K562 (cell line): Measurements from ENCODE around the gene SLC35G2. TPM values are rescaled to one million over a fixed set of nuclear protein-coding genes. Genes with fewer than 3 reads are reported as not detected.

Experiments
- CBX5 ChIP-seq: IDR thresholded peaks from 2 replicates; pipeline ENCODE4 v1.6.1; 2014; ENCODE audit warnings: low read depth, borderline replicate concordance
- E2F3 ChIP-seq: fragments of 250-450 bp; sonication (Bioruptor Pico); IDR thresholded peaks from 2 replicates; pipeline ENCODE4 v1.4.0; 2020; ENCODE audit warnings: mild to moderate bottlenecking
- GATAD2A ChIP-seq: fragments of 450-650 bp; IDR thresholded peaks from 2 replicates; pipeline ENCODE4 v1.6.1; 2017
- ILK ChIP-seq: fragments of 450-650 bp; IDR thresholded peaks from 2 replicates; pipeline ENCODE4 v1.6.1; 2016; ENCODE audit warnings: missing genetic modification characterization, low read depth, mild to moderate bottlenecking, missing compliant biosample characterization, moderate library complexity, borderline replicate concordance
- PHF20 ChIP-seq: fragments of 450-650 bp; IDR thresholded peaks from 2 replicates; pipeline ENCODE4 v1.6.1; 2018; ENCODE audit not compliant: partially characterized antibody
- RBBP5 ChIP-seq: fragments of 200-600 bp; sonication (generic); IDR thresholded peaks from 2 replicates; pipeline ENCODE4 v1.6.1; 2012; ENCODE audit warnings: borderline replicate concordance, mild to moderate bottlenecking, low read length, control low read depth, inconsistent platforms; ENCODE audit not compliant: insufficient read depth, poor library complexity, severe bottlenecking
- RFX5 ChIP-seq: IDR thresholded peaks from 2 replicates; pipeline ENCODE4 v1.6.1; 2011; ENCODE audit warnings: low read depth, mild to moderate bottlenecking, improper control_type of control experiment, low read length
- RFX7 ChIP-seq: fragments of 250-450 bp; sonication (Bioruptor Pico); IDR thresholded peaks from 2 replicates; pipeline ENCODE4 v1.5.1; 2021; ENCODE audit warnings: mild to moderate bottlenecking
- RUNX1 ChIP-seq: sonication (generic); IDR thresholded peaks from 2 replicates; pipeline ENCODE4 v1.6.1; 2016; ENCODE audit warnings: antibody characterized with exemption, low read depth
- SNRNP70 ChIP-seq: fragments of 200-400 bp; formaldehyde crosslinking; optimal IDR thresholded peaks from 2 replicates; pipeline ENCODE3; 2017; ENCODE audit warnings: low read depth, low read length
- SPI1 ChIP-seq: IDR thresholded peaks from 2 replicates; pipeline ENCODE4 v1.6.1; 2011; ENCODE audit warnings: low read depth, low read length, control low read depth, borderline replicate concordance
- TOE1 ChIP-seq, 2 experiments: fragments of 450-650 bp in 1 of 2; sonication (generic) in 1 of 2; formaldehyde crosslinking in 1 of 2; IDR thresholded peaks; 2 replicates each; pipeline versions ENCODE4 v1.7.1 to v1.8.0; 2016 to 2022; ENCODE audit warnings: borderline replicate concordance in 2 of 2, mild to moderate bottlenecking in 2 of 2, antibody characterized with exemption in 1 of 2, inconsistent platforms in 1 of 2, low read depth in 1 of 2, missing genetic modification reagents in 1 of 2, moderate library complexity in 1 of 2
- XRCC3 ChIP-seq: fragments of 450-650 bp; IDR thresholded peaks from 2 replicates; pipeline ENCODE4 v1.6.1; 2017; ENCODE audit warnings: mild to moderate bottlenecking, moderate library complexity
- XRCC5 ChIP-seq: fragments of 200-400 bp; formaldehyde crosslinking; IDR thresholded peaks from 2 replicates; pipeline ENCODE4 v1.6.1; 2017; ENCODE audit warnings: low read depth, mild to moderate bottlenecking, low read length
- ZFP30 ChIP-seq: fragments of 250-450 bp; sonication (Bioruptor Pico); IDR thresholded peaks from 2 replicates; pipeline ENCODE4 v1.8.0; 2022; ENCODE audit warnings: moderate library complexity, mild to moderate bottlenecking, inconsistent platforms, borderline replicate concordance
- ZFP91 ChIP-seq: sonication (generic); formaldehyde crosslinking; IDR thresholded peaks from 2 replicates; pipeline ENCODE4 v1.8.0; 2022; ENCODE audit warnings: mild to moderate bottlenecking, missing genetic modification reagents
- ZKSCAN3 ChIP-seq: fragments of 250-450 bp; sonication (Bioruptor Pico); IDR thresholded peaks from 2 replicates; pipeline ENCODE4 v1.4.0; 2020
- ZMIZ1 ChIP-seq, 2 experiments: fragments of 150-350 bp in 1 of 2; IDR thresholded peaks; 2 replicates each; pipeline ENCODE4 v1.6.1; 2012 to 2016; ENCODE audit warnings: low read depth in 2 of 2, low read length in 2 of 2, mild to moderate bottlenecking in 1 of 2, moderate library complexity in 1 of 2
- ZNF12 ChIP-seq: sonication (generic); formaldehyde crosslinking; IDR thresholded peaks from 2 replicates; pipeline ENCODE4 v1.4.0; 2020; ENCODE audit warnings: mild to moderate bottlenecking, missing genetic modification reagents
- ZNF561 ChIP-seq: fragments of 450-650 bp; formaldehyde crosslinking; conservative IDR thresholded peaks from 2 replicates; pipeline ENCODE4 v1.4.0; 2020; ENCODE audit warnings: mild to moderate bottlenecking, moderate library complexity
- polyA plus RNA-seq, 8 experiments: library from polyadenylated mRNA; depleted of rRNA in 4 of 8; stranded (reverse) in 5 of 8; unstranded in 3 of 8; fragments of >200 nt; fragmentation: Nextera tagmentation in 2 of 8; fragmentation: Illumina TruSeq in 1 of 8; extraction: Ambion mirVana in 2 of 8; extraction: Trizol in 1 of 8; gene quantifications; 2 replicates each; pipeline versions ENCODE4 v1.2.1 to v1.2.3, GENCODE V29; 2011 to 2014; ENCODE audit warnings: inconsistent platforms in 1 of 8, missing spikeins in 1 of 8
- total RNA-seq, 7 experiments: library from RNA; depleted of rRNA in 6 of 7; stranded (reverse); fragments of >200 nt in 6 of 7; fragmentation: Illumina TruSeq in 2 of 7; extraction: Trizol in 2 of 7; gene quantifications; 2 replicates each; pipeline versions ENCODE4 v1.2.1 to v1.2.3, GENCODE V29; 2011 to 2021; ENCODE audit warnings: low replicate concordance in 1 of 7
- TF ChIP-seq, protein P1 (sequence below): sonication (generic); formaldehyde crosslinking; IDR thresholded peaks from 2 replicates; pipeline ENCODE4 v1.8.1; 2023; ENCODE audit warnings: mild to moderate bottlenecking, missing genetic modification reagents

Gene SLC35G2
- total and polyA plus RNA-seq, 9 of the 15 experiments (the other 6 are each of a cell fraction or from before 2014, with no cell fraction given), result 2.6 to 5.9 (median 3.2) TPM

DNA sequence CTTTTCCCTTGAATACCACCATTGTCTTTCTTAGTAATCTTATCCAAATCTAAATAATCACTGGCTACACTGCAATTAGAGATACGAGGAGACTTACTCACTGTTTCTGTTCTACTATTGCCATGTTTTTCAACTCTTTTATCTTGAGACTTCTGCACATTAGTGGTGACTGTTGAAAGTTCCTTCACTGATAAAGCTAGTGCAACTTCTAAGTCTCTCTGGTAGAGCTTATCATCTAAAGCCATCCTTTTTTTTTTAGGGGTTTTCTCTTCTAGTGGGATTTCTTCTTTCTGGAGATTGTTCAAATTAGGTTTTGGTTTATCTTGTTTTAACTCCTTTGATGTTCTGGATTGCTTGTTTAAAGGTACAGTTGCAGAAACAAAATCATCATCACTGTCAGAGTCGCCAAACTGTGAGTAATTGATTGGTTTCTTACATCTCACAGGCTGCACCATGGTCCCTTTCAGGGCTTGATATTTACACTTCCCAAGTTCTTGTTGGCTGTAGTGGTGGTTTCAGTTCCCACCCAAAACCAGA is 80.8 kb downstream of the SLC35G2 start (continued):
- no peak for TF ChIP-seq ZFP91 (CRISPR knock-in tag)
- no peak for TF ChIP-seq ZFP30 (CRISPR knock-in tag)
- TF ChIP-seq TOE1 (IDR thresholded peaks at IDR 0.05; ENCODE audit: borderline replicate concordance), result no peak
- no peak for TF ChIP-seq TOE1 (CRISPR knock-in tag; IDR thresholded peaks at IDR 0.05; ENCODE audit: borderline replicate concordance, low read depth)
- TF ChIP-seq RUNX1, result no peak
- no peak for TF ChIP-seq RFX5
- TF ChIP-seq RBBP5, result no peak
- TF ChIP-seq PHF20, result no peak
- TF ChIP-seq ILK (tag), result no peak
- no peak for TF ChIP-seq ZKSCAN3 (CRISPR knock-in tag)
- TF ChIP-seq ZNF561 (CRISPR knock-in tag), result no peak
- TF ChIP-seq, protein P1, sequence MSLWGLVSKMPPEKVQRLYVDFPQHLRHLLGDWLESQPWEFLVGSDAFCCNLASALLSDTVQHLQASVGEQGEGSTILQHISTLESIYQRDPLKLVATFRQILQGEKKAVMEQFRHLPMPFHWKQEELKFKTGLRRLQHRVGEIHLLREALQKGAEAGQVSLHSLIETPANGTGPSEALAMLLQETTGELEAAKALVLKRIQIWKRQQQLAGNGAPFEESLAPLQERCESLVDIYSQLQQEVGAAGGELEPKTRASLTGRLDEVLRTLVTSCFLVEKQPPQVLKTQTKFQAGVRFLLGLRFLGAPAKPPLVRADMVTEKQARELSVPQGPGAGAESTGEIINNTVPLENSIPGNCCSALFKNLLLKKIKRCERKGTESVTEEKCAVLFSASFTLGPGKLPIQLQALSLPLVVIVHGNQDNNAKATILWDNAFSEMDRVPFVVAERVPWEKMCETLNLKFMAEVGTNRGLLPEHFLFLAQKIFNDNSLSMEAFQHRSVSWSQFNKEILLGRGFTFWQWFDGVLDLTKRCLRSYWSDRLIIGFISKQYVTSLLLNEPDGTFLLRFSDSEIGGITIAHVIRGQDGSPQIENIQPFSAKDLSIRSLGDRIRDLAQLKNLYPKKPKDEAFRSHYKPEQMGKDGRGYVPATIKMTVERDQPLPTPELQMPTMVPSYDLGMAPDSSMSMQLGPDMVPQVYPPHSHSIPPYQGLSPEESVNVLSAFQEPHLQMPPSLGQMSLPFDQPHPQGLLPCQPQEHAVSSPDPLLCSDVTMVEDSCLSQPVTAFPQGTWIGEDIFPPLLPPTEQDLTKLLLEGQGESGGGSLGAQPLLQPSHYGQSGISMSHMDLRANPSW, result no peak
- no peak for TF ChIP-seq SPI1
- no peak for TF ChIP-seq ZNF12 (CRISPR knock-in tag)
- no peak for TF ChIP-seq XRCC3
- peak; percentile 61; the same call in 1 of the 2 replicates for TF ChIP-seq GATAD2A
- no peak for TF ChIP-seq SNRNP70
- no peak for TF ChIP-seq RFX7 (CRISPR knock-in tag)
- no peak for TF ChIP-seq CBX5
- TF ChIP-seq E2F3, result no peak
- TF ChIP-seq XRCC5, result no peak
- TF ChIP-seq ZMIZ1 (IDR thresholded peaks at IDR 0.05; ENCODE audit: low read depth in 2 of 2, low read length in 2 of 2), result 0 out of 4 replicates have a peak, but pooled peaks of 1 of the 2 experiments have one; percentile 28
